Esophagus muscularis mucosa (tissue), 4 donors: ENCODE results near the gene PRDM16. TPM values are rescaled to one million over a fixed set of nuclear protein-coding genes. Genes with fewer than 3 reads are reported as not detected.

Experiments used
- DNase-seq: peaks from one replicate; pipeline ENCODE4 v3.0.0-alpha.2; 2017; ENCODE audit errors: extremely low spot score
- H3K27ac ChIP-seq, 4 donors: fragments of 200-600 bp; sonication (generic); replicated peaks in 1 of 4; 1 replicate in 3 of 4; 2 replicates in 1 of 4; pipeline ENCODE4 v1.5.1; 2016 to 2019; ENCODE audit warnings: mild to moderate bottlenecking in 1 of 4
- H3K27me3 ChIP-seq, 4 donors: fragments of 200-600 bp; sonication (generic); one replicate each; pipeline versions ENCODE4 v1.5.1 to v1.6.0; 2016 to 2019
- H3K36me3 ChIP-seq, 4 donors: fragments of 200-600 bp; sonication (generic); one replicate each; pipeline ENCODE4 v1.5.1; 2016 to 2019
- H3K4me1 ChIP-seq, 4 donors: fragments of 200-600 bp; sonication (generic); one replicate each; pipeline ENCODE4 v1.5.1; 2016 to 2019
- H3K4me3 ChIP-seq, 4 donors: fragments of 200-600 bp; sonication (generic); 1 replicate in 2 of 4; 2 replicates in 2 of 4; pipeline ENCODE4 v1.5.1; 2016 to 2019; ENCODE audit warnings: mild to moderate bottlenecking in 4 of 4, moderate library complexity in 1 of 4
- H3K9me3 ChIP-seq, 4 donors: fragments of 200-600 bp; sonication (generic); 1 replicate in 3 of 4; 2 replicates in 1 of 4; pipeline ENCODE4 v1.5.1; 2016 to 2019
- CTCF ChIP-seq, 3 experiments: fragments of 200-600 bp in 2 of 3; fragments of 450-650 bp in 1 of 3; sonication (generic) in 2 of 3; IDR thresholded peaks; one replicate each; pipeline ENCODE4 v1.5.1; 2017 to 2019; ENCODE audit warnings: antibody characterized with exemption in 3 of 3, mild to moderate bottlenecking in 2 of 3, moderate library complexity in 1 of 3
- EP300 ChIP-seq: sonication (generic); formaldehyde crosslinking; IDR thresholded peaks from one replicate; pipeline ENCODE4 v1.6.1; 2017; ENCODE audit warnings: antibody characterized with exemption
- POLR2A ChIP-seq: fragments of 450-650 bp; IDR thresholded peaks from one replicate; pipeline ENCODE4 v1.6.1; 2017; ENCODE audit warnings: antibody characterized with exemption, moderate library complexity, mild to moderate bottlenecking, low read depth
- POLR2AphosphoS5 ChIP-seq, 2 donors: sonication (generic); formaldehyde crosslinking; IDR thresholded peaks; one replicate each; pipeline ENCODE4 v1.6.1; 2017; ENCODE audit warnings: antibody characterized with exemption in 2 of 2
- WGBS: methylation state at CpG from one replicate; pipeline ENCODE4 v1.1.5; 2018; 5-methylcytosine and 5-hydroxymethylcytosine counted together
- intact Hi-C: fragments of 100-400 bp; cut with DNase I; formaldehyde crosslinking; loops from one replicate; pipeline ENCODE4 v1.15.1; 2023
- total RNA-seq, 4 donors: library from RNA; depleted of rRNA; stranded (reverse); fragments of >200 nt; gene quantifications; one replicate each; pipeline versions ENCODE4 v1.1.0 to v1.2.1, GENCODE V29; 2016

Gene PRDM16
- total RNA-seq, 4 donors from 2014 or later: 1.2 to 4.4 (median 2.2) TPM

- no peak for DNase-seq
- intact Hi-C loops: no loop called here
- peaks cover 0 to 46% (median 0%) of the 10 kb centered on the region in 4 donors for H3K27me3 ChIP-seq
- no peak overlapping the region for H3K27ac ChIP-seq
- no peak for TF ChIP-seq POLR2A
- H3K4me1 ChIP-seq: peaks cover 0 to 8% (median 3%) of the 10 kb centered on the region in 4 donors
- 78% methylated on average over 15 of the region's 20 CpGs for WGBS
- H3K9me3 ChIP-seq: peaks cover 0 to 5% (median 3%) of the 10 kb centered on the region in 4 donors
- H3K4me3 ChIP-seq: no peak overlapping the region
- H3K36me3 ChIP-seq: no peaks in the 10 kb centered on the region
These were observed 44.2 kb downstream of the PRDM16 start for GRCh38 chr1:3113047-3113740.

GRCh38 chr1:3113741-3114056 lies 44.7 kb downstream of the PRDM16 start:
- 54% methylated on average over 6 of the region's 6 CpGs for WGBS
- no peak overlapping the region for H3K4me3 ChIP-seq
- TF ChIP-seq POLR2A: no peak
- H3K27me3 ChIP-seq: peaks cover 0 to 45% (median 0%) of the 10 kb centered on the region in 4 donors
- no peak overlapping the region for H3K27ac ChIP-seq
- no peak for DNase-seq
- no peaks in the 10 kb centered on the region for H3K9me3 ChIP-seq
- H3K4me1 ChIP-seq: peaks cover 0 to 8% (median 3%) of the 10 kb centered on the region in 4 donors
- H3K36me3 ChIP-seq: no peaks in the 10 kb centered on the region
- intact Hi-C loops: no loop called here

GRCh38 chr1:3114131-3114744 lies 45.2 kb downstream of the PRDM16 start:
- intact Hi-C loops: no loop called here
- 87% methylated on average over 49 of the region's 49 CpGs for WGBS
- H3K9me3 ChIP-seq: no peaks in the 10 kb centered on the region

GRCh38 chr1:3114846-3115245 lies 45.8 kb downstream of the PRDM16 start:
- Histone ChIP-seq H3K27me3 (peaks cover 0 to 46% (median 0%) of the 10 kb centered on the region in 4 donors), H3K36me3 (no peaks in the 10 kb centered on the region), H3K9me3 (no peaks in the 10 kb centered on the region), H3K4me3 (no peak overlapping the region), H3K4me1 (peaks cover 0 to 11% (median 7%) of the 10 kb centered on the region in 4 donors), H3K27ac (no peak overlapping the region)
- 88% methylated on average over 6 of the region's 8 CpGs for WGBS
- intact Hi-C loops: no loop called here
- TF ChIP-seq CTCF (IDR thresholded peaks at IDR 0.05): no peak
- no peak for TF ChIP-seq POLR2A
- no peak for TF ChIP-seq EP300
- TF ChIP-seq POLR2AphosphoS5 (IDR thresholded peaks at IDR 0.05): no peak
- no peak for DNase-seq

More at GRCh38 chr1:3114131-3114744, 45.2 kb downstream of the PRDM16 start:
- H3K27ac ChIP-seq: no peak overlapping the region
- TF ChIP-seq POLR2AphosphoS5 (IDR thresholded peaks at IDR 0.05) (no peak), CTCF (IDR thresholded peaks at IDR 0.05) (no peak), POLR2A (no peak), EP300 (no peak)
- DNase-seq: no peak
- H3K36me3 ChIP-seq: no peaks in the 10 kb centered on the region
- peaks cover 0 to 46% (median 0%) of the 10 kb centered on the region in 4 donors for H3K27me3 ChIP-seq
- peaks cover 0 to 8% (median 3%) of the 10 kb centered on the region in 4 donors for H3K4me1 ChIP-seq
- H3K4me3 ChIP-seq: no peak overlapping the region

- DNase-seq: no peak
- Histone ChIP-seq H3K4me1 (peaks cover 2 to 13% (median 8%) of the 10 kb centered on the region in 4 donors), H3K36me3 (no peaks in the 10 kb centered on the region), H3K27ac (no peak overlapping the region), H3K4me3 (no peak overlapping the region), H3K27me3 (peaks cover 0 to 46% (median 0%) of the 10 kb centered on the region in 4 donors), H3K9me3 (no peaks in the 10 kb centered on the region)
- intact Hi-C loops: no loop called here
- WGBS: 84% methylated on average over 18 of the region's 38 CpGs
- TF ChIP-seq POLR2A: no peak
- TF ChIP-seq POLR2AphosphoS5 (IDR thresholded peaks at IDR 0.05): no peak
- TF ChIP-seq EP300: no peak
These were observed 46.5 kb downstream of the PRDM16 start for GRCh38 chr1:3115275-3116149.

GRCh38 chr1:3116150-3116510 lies 47.1 kb downstream of the PRDM16 start:
- Histone ChIP-seq H3K27ac (no peak overlapping the region), H3K4me3 (no peak overlapping the region), H3K4me1 (peaks cover 7 to 13% (median 8%) of the 10 kb centered on the region in 4 donors), H3K27me3 (peaks cover 0 to 40% (median 0%) of the 10 kb centered on the region in 4 donors), H3K9me3 (no peaks in the 10 kb centered on the region), H3K36me3 (no peaks in the 10 kb centered on the region)
- TF ChIP-seq CTCF (IDR thresholded peaks at IDR 0.05) (no peak), EP300 (no peak), POLR2A (no peak), POLR2AphosphoS5 (IDR thresholded peaks at IDR 0.05) (no peak)
- WGBS: 97% methylated on average over 5 of the region's 18 CpGs
- intact Hi-C loops: no loop called here
- no peak for DNase-seq
